ENCODE measurements around the gene SPINK7.

DNA sequence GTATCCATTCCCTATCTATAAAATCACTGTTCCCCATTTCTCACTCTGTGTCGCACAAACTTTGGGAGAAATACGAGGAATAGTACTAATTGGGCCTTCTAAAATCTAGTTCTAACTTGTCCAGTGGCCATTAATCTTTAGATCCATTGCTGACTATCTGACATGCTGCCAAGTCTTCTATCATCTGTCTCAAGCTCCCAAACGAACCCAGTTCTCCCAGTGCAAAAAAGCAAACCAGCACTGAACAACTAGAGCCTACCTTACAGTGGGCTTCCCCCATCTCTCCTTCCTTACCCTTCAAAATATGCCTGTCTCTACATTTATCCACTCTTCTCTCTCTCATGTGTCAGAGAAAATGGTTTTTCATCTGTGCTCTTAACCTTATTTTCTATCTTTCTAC is 3.2 kb upstream of the SPINK7 start:
- TF ChIP-seq CTCF (IDR thresholded peaks at IDR 0.05) (no peak), POLR2A (IDR thresholded peaks at IDR 0.05) (no peak), EP300 (IDR thresholded peaks at IDR 0.05) (no peak)
